Endothelial cell of umbilical vein (primary cell): ENCODE measurements around the gene CUEDC2. TPM values are rescaled to one million over a fixed set of nuclear protein-coding genes. Genes with fewer than 3 reads are reported as not detected.

Experiments used
- BruUV-seq: library from RNA; stranded (reverse); fragments of 400-500 nt; replicated peaks from 2 replicates; lab custom pipeline; 2021; lab: Mats Ljungman, UMichigan
- CTCF ChIA-PET: fragments of 300-600, 350-600 bp; sonication (Branson Sonifier 250); formaldehyde crosslinking; loops from one replicate; lab custom pipeline; 2021; ENCODE audit warnings: antibody characterized with exemption, inconsistent platforms; lab: Charles Lee
- POLR2A ChIA-PET: fragments of 300-600, 350-600 bp; sonication (Branson Sonifier 250); formaldehyde crosslinking; loops from one replicate; lab custom pipeline; 2021; ENCODE audit warnings: antibody characterized with exemption, inconsistent platforms; lab: Charles Lee
- DNase-seq: peaks from one replicate; pipeline ENCODE4 v3.0.0-alpha.2; 2011; ENCODE audit warnings: low read depth, low spot score
- FAIRE-seq: peaks from 2 replicates; lab custom pipeline; 2011; peaks lifted over from hg19 to GRCh38; lab: Jason Lieb, UNC
- H2AFZ ChIP-seq: 2 replicates; pipeline ENCODE4 v1.6.0; 2012; ENCODE audit warnings: low read depth, low read length, control low read depth, inconsistent platforms
- H3K27ac ChIP-seq: 2 replicates; pipeline ENCODE4 v1.5.1; 2011; ENCODE audit warnings: low read depth, mild to moderate bottlenecking, control low read depth, low read length, moderate library complexity; ENCODE audit not compliant: insufficient read depth
- H3K27me3 ChIP-seq, 2 experiments: 2 replicates each; pipeline versions ENCODE4 v1.6.0 to v1.6.1; 2011; ENCODE audit warnings: low read length in 2 of 2, mixed read lengths in 1 of 2; ENCODE audit not compliant: control insufficient read depth in 2 of 2, insufficient read depth in 2 of 2
- H3K36me3 ChIP-seq, 2 experiments: 2 replicates in 1 of 2; 3 replicates in 1 of 2; pipeline ENCODE4 v1.5.1; 2011; ENCODE audit warnings: low read length in 2 of 2, mild to moderate bottlenecking in 1 of 2, moderate library complexity in 1 of 2; ENCODE audit not compliant: control insufficient read depth in 2 of 2, insufficient read depth in 2 of 2; ENCODE audit errors: extremely low read depth in 1 of 2
- H3K4me1 ChIP-seq: 3 replicates; pipeline ENCODE4 v1.5.1; 2011; ENCODE audit warnings: mild to moderate bottlenecking, low read length; ENCODE audit not compliant: control insufficient read depth, insufficient read depth; ENCODE audit errors: extremely low read depth
- H3K4me2 ChIP-seq: 2 replicates; pipeline ENCODE4 v1.6.1; 2011; ENCODE audit warnings: low read length, control low read depth, mixed read lengths; ENCODE audit not compliant: insufficient read depth
- H3K4me3 ChIP-seq, 3 experiments: fragments of 200-600 bp in 1 of 3; sonication (generic), shearing (Covaris generic) in 1 of 3; replicated peaks in 1 of 3; 2 replicates each; pipeline ENCODE4 v1.5.1; 2011 to 2016; ENCODE audit warnings: control low read depth in 3 of 3, low read length in 3 of 3, mild to moderate bottlenecking in 2 of 3, inconsistent platforms in 1 of 3, low read depth in 1 of 3, moderate library complexity in 1 of 3; ENCODE audit not compliant: insufficient read depth in 1 of 3
- H3K79me2 ChIP-seq: 2 replicates; pipeline ENCODE4 v1.6.0; 2012; ENCODE audit warnings: low read length, inconsistent platforms; ENCODE audit not compliant: control insufficient read depth, insufficient read depth
- H3K9ac ChIP-seq: replicated peaks from 2 replicates; pipeline ENCODE3; 2011; ENCODE audit warnings: low read length, control low read depth; ENCODE audit not compliant: insufficient read depth; ENCODE audit errors: extremely low read depth
- H3K9me1 ChIP-seq: replicated peaks from 3 replicates; pipeline ENCODE4 v1.6.0; 2011; ENCODE audit warnings: mild to moderate bottlenecking, low read length; ENCODE audit not compliant: control insufficient read depth, insufficient read depth; ENCODE audit errors: extremely low read depth
- H3K9me3 ChIP-seq: replicated peaks from 2 replicates; pipeline ENCODE4 v1.5.1; 2012; ENCODE audit warnings: low read length, inconsistent platforms; ENCODE audit not compliant: control insufficient read depth, insufficient read depth
- H4K20me1 ChIP-seq: replicated peaks from 2 replicates; pipeline ENCODE3; 2011; ENCODE audit warnings: mild to moderate bottlenecking, low read length; ENCODE audit not compliant: control insufficient read depth, insufficient read depth; ENCODE audit errors: extremely low read depth
- CTCF ChIP-seq, 2 donors: IDR thresholded peaks; 1 replicate in 1 of 2; 2 replicates in 1 of 2; pipeline ENCODE4 v1.5.1; 2011; ENCODE audit warnings: low read length in 2 of 2, mild to moderate bottlenecking in 2 of 2, moderate library complexity in 2 of 2, control low read depth in 1 of 2, inconsistent platforms in 1 of 2, low read depth in 1 of 2; ENCODE audit not compliant: insufficient read depth in 1 of 2; ENCODE audit errors: extremely low read depth in 1 of 2
- EZH2 ChIP-seq: IDR thresholded peaks from 2 replicates; pipeline ENCODE4 v1.6.1; 2012; ENCODE audit warnings: borderline replicate concordance, low read depth, mild to moderate bottlenecking, moderate library complexity, low read length, inconsistent platforms; ENCODE audit not compliant: severe bottlenecking
- FOS ChIP-seq: IDR thresholded peaks from 2 replicates; pipeline ENCODE4 v1.6.1; 2011; ENCODE audit warnings: mild to moderate bottlenecking, low read length, moderate library complexity, borderline replicate concordance; ENCODE audit not compliant: insufficient read depth
- GATA2 ChIP-seq: IDR thresholded peaks from 2 replicates; pipeline ENCODE4 v1.7.0; 2011; ENCODE audit warnings: low read depth, mild to moderate bottlenecking, moderate library complexity, mixed read lengths, low read length; ENCODE audit not compliant: insufficient read length, insufficient read depth
- JUN ChIP-seq: IDR thresholded peaks from 2 replicates; pipeline ENCODE4 v1.6.1; 2011; ENCODE audit warnings: borderline replicate concordance, low read depth; ENCODE audit not compliant: insufficient read length, insufficient read depth
- MYC ChIP-seq: IDR thresholded peaks from one replicate; pipeline ENCODE4 v1.6.1; 2011; ENCODE audit warnings: mild to moderate bottlenecking, low read depth, low read length
- POLR2A ChIP-seq: IDR thresholded peaks from 2 replicates; pipeline ENCODE4 v1.6.1; 2012; ENCODE audit warnings: low read depth, mild to moderate bottlenecking, control low read depth, low read length
- POLR2AphosphoS5 ChIP-seq: IDR thresholded peaks from 2 replicates; pipeline ENCODE4 v1.6.1; 2012; ENCODE audit warnings: low read depth, mild to moderate bottlenecking, control low read depth, low read length, moderate library complexity; ENCODE audit not compliant: insufficient read depth
- dilution Hi-C: fragments of 300-500 bp; cut with MboI; formaldehyde crosslinking; loops from one replicate; pipeline ENCODE4 v1.15.0; 2019; ENCODE audit warnings: low sequenced_read_pairs; ENCODE audit not compliant: extremely low pct_ligation_motif_present
- intact Hi-C: fragments of 100-400 bp; cut with micrococcal nuclease; formaldehyde crosslinking; loops from one replicate; pipeline ENCODE4 v1.10.0; 2022
- polyA plus RNA-seq, 4 experiments: library from polyadenylated mRNA; depleted of rRNA in 3 of 4; stranded (reverse) in 3 of 4; unstranded in 1 of 4; fragments of >200 nt; gene quantifications; 2 replicates each; pipeline versions ENCODE4 v1.2.1 to v1.2.3, GENCODE V29; 2011 to 2012; ENCODE audit warnings: missing spikeins in 1 of 4
- total RNA-seq: library from RNA; stranded (reverse); gene quantifications from 2 replicates; pipeline ENCODE4 v1.2.3, GENCODE V29; 2021
- TF ChIP-seq, protein P1 (sequence below): IDR thresholded peaks from 2 replicates; pipeline ENCODE4 v1.6.1; 2011; ENCODE audit not compliant: insufficient read depth, insufficient read length

Gene CUEDC2
- total and polyA plus RNA-seq, 2 donors (not counting 3 experiments of a cell fraction or from before 2014, with no cell fraction given) = 61.5 to 96.7 TPM

- no TSS peak for BruUV-seq
- H2AFZ ChIP-seq = no peak overlapping the region
- no peaks in the 10 kb centered on the region for H4K20me1 ChIP-seq
- dilution Hi-C loops (no loop called here), intact Hi-C loops (loop anchor here (5.0 kb wide), 3 partner anchors 78 to 223 kb away; partner anchors contain the start of genes ACTR1A and SUFU)
- FAIRE-seq = no peak
- H3K9me3 ChIP-seq = no peaks in the 10 kb centered on the region
- no peaks in the 10 kb centered on the region for H3K9me1 ChIP-seq
- H3K27ac ChIP-seq = no peak overlapping the region
- H3K4me2 ChIP-seq = no peak overlapping the region
- peaks cover 20% of the 10 kb centered on the region for H3K4me1 ChIP-seq
- no peak overlapping the region for H3K9ac ChIP-seq
- no peak for DNase-seq
- H3K27me3 ChIP-seq = peaks cover 0 to under 1% of the 10 kb centered on the region in 2 experiments
- no peak for TF ChIP-seq CTCF (IDR thresholded peaks at IDR 0.05; ENCODE audit: extremely low read depth in 1 of 2, insufficient read depth in 1 of 2, low read depth in 1 of 2, low read length in 2 of 2)
- no peak for TF ChIP-seq JUN
- no peak for TF ChIP-seq EZH2
- TF ChIP-seq, protein P1, sequence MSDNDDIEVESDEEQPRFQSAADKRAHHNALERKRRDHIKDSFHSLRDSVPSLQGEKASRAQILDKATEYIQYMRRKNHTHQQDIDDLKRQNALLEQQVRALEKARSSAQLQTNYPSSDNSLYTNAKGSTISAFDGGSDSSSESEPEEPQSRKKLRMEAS = no peak
- TF ChIP-seq GATA2 = no peak
- TF ChIP-seq POLR2A = no peak
- TF ChIP-seq MYC = no peak
- no peak for TF ChIP-seq POLR2AphosphoS5
- no peak for TF ChIP-seq FOS
- H3K79me2 ChIP-seq = no peaks in the 10 kb centered on the region
- peaks cover 0 to 9% of the 10 kb centered on the region in 2 experiments for H3K36me3 ChIP-seq
- no peak overlapping the region for H3K4me3 ChIP-seq
- POLR2A ChIA-PET = no interaction called here
- CTCF ChIA-PET = interaction anchor here (1.4 to 6.5 kb wide), 5 partner anchors 8 to 194 kb away, joined by 4 to 74 read pairs (median 25); partner anchors contain the start of gene CUEDC2
These were observed 8.2 kb downstream of the CUEDC2 start for GRCh38 chr10:102424145-102424544.
